Lower leg skin (tissue), 3 donors: ENCODE results near the gene NIPSNAP3A.

ENCODE experiments used
- POLR2A ChIP-seq, 2 donors: fragments of 450-650 bp; IDR thresholded peaks; one replicate each; pipeline ENCODE4 v1.6.1; 2016 to 2017; ENCODE audit warnings: antibody characterized with exemption in 2 of 2, mild to moderate bottlenecking in 1 of 2, moderate library complexity in 1 of 2
- TF ChIP-seq, protein P1 (sequence below), 3 donors: fragments of 450-650 bp; IDR thresholded peaks; one replicate each; pipeline ENCODE4 v1.5.1; 2016; ENCODE audit warnings: antibody characterized with exemption in 3 of 3, mild to moderate bottlenecking in 3 of 3, moderate library complexity in 2 of 3

DNA sequence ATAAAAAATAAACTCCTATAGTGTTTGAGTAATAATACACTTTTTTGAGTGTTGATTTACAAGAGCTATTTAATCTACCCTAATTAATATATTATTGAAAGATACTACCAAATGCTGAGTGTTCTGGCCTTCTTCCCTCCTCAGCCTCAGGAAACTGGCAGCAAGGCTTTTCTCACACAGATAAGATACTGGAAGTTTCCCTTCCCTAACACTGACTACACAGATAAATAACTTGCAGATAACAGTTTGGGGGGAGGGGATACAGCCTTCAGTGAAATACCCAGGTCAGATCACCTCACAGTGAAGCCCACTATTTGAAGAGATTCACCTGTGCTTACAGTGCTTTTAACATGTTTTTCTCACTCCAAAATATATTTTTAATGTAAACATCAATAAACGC lies 1.6 kb upstream of the NIPSNAP3A start:
- TF ChIP-seq, protein P1, sequence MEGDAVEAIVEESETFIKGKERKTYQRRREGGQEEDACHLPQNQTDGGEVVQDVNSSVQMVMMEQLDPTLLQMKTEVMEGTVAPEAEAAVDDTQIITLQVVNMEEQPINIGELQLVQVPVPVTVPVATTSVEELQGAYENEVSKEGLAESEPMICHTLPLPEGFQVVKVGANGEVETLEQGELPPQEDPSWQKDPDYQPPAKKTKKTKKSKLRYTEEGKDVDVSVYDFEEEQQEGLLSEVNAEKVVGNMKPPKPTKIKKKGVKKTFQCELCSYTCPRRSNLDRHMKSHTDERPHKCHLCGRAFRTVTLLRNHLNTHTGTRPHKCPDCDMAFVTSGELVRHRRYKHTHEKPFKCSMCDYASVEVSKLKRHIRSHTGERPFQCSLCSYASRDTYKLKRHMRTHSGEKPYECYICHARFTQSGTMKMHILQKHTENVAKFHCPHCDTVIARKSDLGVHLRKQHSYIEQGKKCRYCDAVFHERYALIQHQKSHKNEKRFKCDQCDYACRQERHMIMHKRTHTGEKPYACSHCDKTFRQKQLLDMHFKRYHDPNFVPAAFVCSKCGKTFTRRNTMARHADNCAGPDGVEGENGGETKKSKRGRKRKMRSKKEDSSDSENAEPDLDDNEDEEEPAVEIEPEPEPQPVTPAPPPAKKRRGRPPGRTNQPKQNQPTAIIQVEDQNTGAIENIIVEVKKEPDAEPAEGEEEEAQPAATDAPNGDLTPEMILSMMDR (IDR thresholded peaks at IDR 0.05): no peak
- TF ChIP-seq POLR2A (IDR thresholded peaks at IDR 0.05): no peak
